HEK293T (cell line): ENCODE data around the gene LIPG.
"Not testable (repeated sequence)": the region's sequence is repeated elsewhere in the genome, so short reads cannot be mapped to it uniquely, and the experiment has no call there.

ENCODE experiments used
- CTCF ChIA-PET: fragments of 350-600 bp; formaldehyde crosslinking; extraction: SDS; loops from one replicate; lab custom pipeline; 2021; ENCODE audit warnings: antibody characterized with exemption, inconsistent platforms; lab: Yijun Ruan, JAX
- POLR2A ChIA-PET: fragments of 350-600 bp; formaldehyde crosslinking; extraction: SDS; loops from one replicate; lab custom pipeline; 2020; ENCODE audit warnings: antibody characterized with exemption, inconsistent platforms; lab: Yijun Ruan, JAX
- DNase-seq: peaks from one replicate; pipeline ENCODE4 v3.0.0; 2012; ENCODE audit warnings: mixed read lengths; ENCODE audit errors: extremely low spot score
- ARNT ChIP-seq: fragments of 450-650 bp; IDR thresholded peaks from 2 replicates; pipeline ENCODE4 v1.6.1; 2017; ENCODE audit warnings: mild to moderate bottlenecking
- BHLHE40 ChIP-seq: fragments of 450-650 bp; IDR thresholded peaks from 2 replicates; pipeline ENCODE4 v1.6.1; 2016; ENCODE audit warnings: mild to moderate bottlenecking, moderate library complexity, borderline replicate concordance
- CTBP1 ChIP-seq: fragments of 450-650 bp; IDR thresholded peaks from 2 replicates; pipeline ENCODE4 v1.6.1; 2016; ENCODE audit warnings: borderline replicate concordance
- ELF4 ChIP-seq: fragments of 450-650 bp; IDR thresholded peaks from 2 replicates; pipeline ENCODE4 v1.6.1; 2017; ENCODE audit warnings: antibody characterized with exemption
- FOXA1 ChIP-seq: fragments of 450-650 bp; IDR thresholded peaks from 2 replicates; pipeline ENCODE4 v1.6.1; 2016; ENCODE audit warnings: mild to moderate bottlenecking
- FOXK2 ChIP-seq: fragments of 450-650 bp; IDR thresholded peaks from 2 replicates; pipeline ENCODE4 v1.6.1; 2016; ENCODE audit warnings: mild to moderate bottlenecking
- FOXM1 ChIP-seq: fragments of 450-650 bp; IDR thresholded peaks from 2 replicates; pipeline ENCODE4 v1.6.1; 2017; ENCODE audit warnings: mild to moderate bottlenecking, borderline replicate concordance
- HDGF ChIP-seq: fragments of 450-650 bp; IDR thresholded peaks from 2 replicates; pipeline ENCODE4 v1.6.1; 2017; ENCODE audit warnings: antibody characterized with exemption, borderline replicate concordance
- L3MBTL2 ChIP-seq: fragments of 450-650 bp; conservative IDR thresholded peaks from 2 replicates; pipeline ENCODE4 v1.6.1; 2016; ENCODE audit warnings: mild to moderate bottlenecking
- LEF1 ChIP-seq: fragments of 450-650 bp; IDR thresholded peaks from 2 replicates; pipeline ENCODE4 v1.6.1; 2017; ENCODE audit warnings: mild to moderate bottlenecking, borderline replicate concordance
- NFRKB ChIP-seq: fragments of 450-650 bp; IDR thresholded peaks from 2 replicates; pipeline ENCODE4 v1.6.1; 2016; ENCODE audit warnings: mild to moderate bottlenecking, moderate library complexity
- SP1 ChIP-seq: fragments of 450-650 bp; IDR thresholded peaks from 2 replicates; pipeline ENCODE4 v1.6.1; 2017
- SUZ12 ChIP-seq: fragments of 450-650 bp; IDR thresholded peaks from 2 replicates; pipeline ENCODE4 v1.6.1; 2016; ENCODE audit warnings: mild to moderate bottlenecking
- TARDBP ChIP-seq: fragments of 450-650 bp; IDR thresholded peaks from 2 replicates; pipeline ENCODE4 v1.6.1; 2016
- ZNF384 ChIP-seq: fragments of 450-650 bp; IDR thresholded peaks from 2 replicates; pipeline ENCODE4 v1.6.1; 2016
- TF ChIP-seq, protein P1 (sequence below): fragments of 450-650 bp; IDR thresholded peaks from 2 replicates; pipeline ENCODE4 v1.6.1; 2016

Gene LIPG

GRCh38 chr18:49520661-49521145 is 41.2 kb upstream of the LIPG start:
- ChIA-PET POLR2A (no interaction called here), CTCF (interaction anchor here (0.7 kb wide), 1 partner anchor 99 kb away, joined by 4 read pairs; no protein-coding TSS in a partner anchor)
- TF ChIP-seq HDGF: no peak
- 0 out of 2 replicates have a peak, but pooled peaks have one; percentile 13 for TF ChIP-seq CTBP1
- TF ChIP-seq FOXA1: no peak
- TF ChIP-seq ARNT: no peak
- TF ChIP-seq ZNF384: 0 out of 2 replicates have a peak, but pooled peaks have one; percentile 2
- TF ChIP-seq ELF4: no peak
- no peak for DNase-seq

- POLR2A ChIA-PET: no interaction called here
- no peak for DNase-seq
Observed at GRCh38 chr18:49521216-49521835, 40.5 kb upstream of the LIPG start.

GRCh38 chr18:49523580-49524093 is 38.2 kb upstream of the LIPG start:
- POLR2A ChIA-PET, CTCF ChIA-PET, DNase-seq: not testable (repeated sequence)

More at GRCh38 chr18:49521216-49521835, 40.5 kb upstream of the LIPG start:
- CTCF ChIA-PET: interaction anchor here (0.7 kb wide), 1 partner anchor 98 kb away, joined by 4 read pairs; no protein-coding TSS in a partner anchor
- no peak for TF ChIP-seq HDGF
- no peak for TF ChIP-seq CTBP1
- no peak for TF ChIP-seq ZNF384
- TF ChIP-seq, protein P1, sequence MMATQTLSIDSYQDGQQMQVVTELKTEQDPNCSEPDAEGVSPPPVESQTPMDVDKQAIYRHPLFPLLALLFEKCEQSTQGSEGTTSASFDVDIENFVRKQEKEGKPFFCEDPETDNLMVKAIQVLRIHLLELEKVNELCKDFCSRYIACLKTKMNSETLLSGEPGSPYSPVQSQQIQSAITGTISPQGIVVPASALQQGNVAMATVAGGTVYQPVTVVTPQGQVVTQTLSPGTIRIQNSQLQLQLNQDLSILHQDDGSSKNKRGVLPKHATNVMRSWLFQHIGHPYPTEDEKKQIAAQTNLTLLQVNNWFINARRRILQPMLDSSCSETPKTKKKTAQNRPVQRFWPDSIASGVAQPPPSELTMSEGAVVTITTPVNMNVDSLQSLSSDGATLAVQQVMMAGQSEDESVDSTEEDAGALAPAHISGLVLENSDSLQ: no peak
- TF ChIP-seq SP1: no peak
- TF ChIP-seq BHLHE40: no peak
- no peak for TF ChIP-seq FOXK2
- TF ChIP-seq ELF4: no peak
- TF ChIP-seq NFRKB: no peak
- TF ChIP-seq FOXM1: no peak
- TF ChIP-seq SUZ12: no peak
- TF ChIP-seq TARDBP: no peak
- TF ChIP-seq ARNT: no peak
- TF ChIP-seq FOXA1: no peak
- no peak for TF ChIP-seq L3MBTL2

GRCh38 chr18:49524349-49524748 is 37.5 kb upstream of the LIPG start:
- ChIA-PET CTCF (no interaction called here), POLR2A (interaction anchor here (1.1 kb wide), 1 partner anchor 12 kb away, joined by 3 read pairs; no protein-coding TSS in a partner anchor)
- TF ChIP-seq, protein P1: no peak
- TF ChIP-seq FOXM1 (no peak), FOXA1 (no peak), SP1 (no peak), ELF4 (no peak), FOXK2 (no peak), BHLHE40 (no peak), ZNF384 (no peak), NFRKB (no peak), ARNT (no peak), SUZ12 (no peak), TARDBP (no peak), LEF1 (no peak), L3MBTL2 (no peak), CTBP1 (no peak)

DNA sequence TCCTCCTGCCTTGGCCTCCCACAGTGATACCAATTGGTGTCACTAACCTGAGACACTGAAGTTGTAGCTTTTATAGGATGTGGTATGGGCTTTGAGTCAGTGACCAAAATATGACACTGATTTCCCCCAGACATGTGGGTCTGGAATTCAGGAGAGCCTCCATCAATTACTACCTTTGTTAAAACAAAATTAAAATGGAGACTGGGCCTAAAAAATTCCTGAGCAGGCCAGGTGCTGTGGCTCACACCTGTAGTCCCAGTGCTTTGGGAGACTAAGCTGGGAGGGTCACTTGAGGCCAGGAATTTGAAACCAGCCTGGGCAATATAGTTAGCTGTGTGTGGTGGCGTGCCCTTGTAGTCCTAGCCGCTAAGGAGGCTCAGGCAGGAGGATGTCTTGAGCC is 36.9 kb upstream of the LIPG start:
- no peak for TF ChIP-seq ARNT
- no peak for TF ChIP-seq FOXA1
- TF ChIP-seq, protein P1: no peak
- no peak for TF ChIP-seq ELF4
- TF ChIP-seq SP1: no peak
- no peak for TF ChIP-seq FOXK2
- TF ChIP-seq NFRKB: no peak
- TF ChIP-seq LEF1: no peak
- TF ChIP-seq HDGF: no peak
- TF ChIP-seq TARDBP: no peak
- TF ChIP-seq L3MBTL2: no peak
- no peak for TF ChIP-seq FOXM1
- no peak for TF ChIP-seq CTBP1
- TF ChIP-seq SUZ12: no peak
- POLR2A ChIA-PET: interaction anchor here (1.1 kb wide), 1 partner anchor 12 kb away, joined by 3 read pairs; no protein-coding TSS in a partner anchor
- DNase-seq: no peak
- CTCF ChIA-PET: no interaction called here

More at GRCh38 chr18:49524349-49524748, 37.5 kb upstream of the LIPG start:
- DNase-seq: no peak

GRCh38 chr18:49525981-49526380 is 35.9 kb upstream of the LIPG start:
- CTCF ChIA-PET: no interaction called here

More at GRCh38 chr18:49525981-49526380, 35.9 kb upstream of the LIPG start:
- POLR2A ChIA-PET: no interaction called here
- no peak for DNase-seq
- TF ChIP-seq ZNF384: no peak
- TF ChIP-seq, protein P1: no peak
- TF ChIP-seq ELF4: no peak
- TF ChIP-seq FOXA1: no peak
- no peak for TF ChIP-seq CTBP1
- TF ChIP-seq LEF1: no peak
- TF ChIP-seq L3MBTL2: no peak
- no peak for TF ChIP-seq FOXK2
- no peak for TF ChIP-seq NFRKB
- no peak for TF ChIP-seq BHLHE40
- no peak for TF ChIP-seq ARNT
- TF ChIP-seq TARDBP: no peak
